ENCODE data around the gene PHIP.

PHIP gene

DNA sequence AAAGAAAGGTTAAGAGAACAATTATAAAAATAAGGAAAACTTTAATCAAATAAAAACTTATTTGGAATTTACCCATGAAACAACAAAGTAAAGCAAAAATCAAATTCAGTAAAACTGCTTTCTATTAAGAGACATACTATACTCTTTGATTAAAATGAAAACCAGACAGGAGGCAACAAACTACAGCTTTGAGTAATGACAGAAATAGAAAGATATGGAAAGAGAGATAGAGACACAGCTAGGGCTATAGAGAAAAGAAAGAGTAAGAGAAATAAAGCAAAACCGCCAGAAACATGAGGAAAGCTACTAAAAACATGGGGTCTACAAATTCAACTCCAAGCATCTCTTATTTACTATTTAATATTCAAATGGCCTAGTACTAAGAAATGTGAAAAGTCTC is 67.6 kb downstream of the PHIP start:
- no peak for DNase-seq (ENCODE audit: low read depth, low spot score)
- POLR2A ChIA-PET, result no interaction called here
- TF ChIP-seq, protein P1, sequence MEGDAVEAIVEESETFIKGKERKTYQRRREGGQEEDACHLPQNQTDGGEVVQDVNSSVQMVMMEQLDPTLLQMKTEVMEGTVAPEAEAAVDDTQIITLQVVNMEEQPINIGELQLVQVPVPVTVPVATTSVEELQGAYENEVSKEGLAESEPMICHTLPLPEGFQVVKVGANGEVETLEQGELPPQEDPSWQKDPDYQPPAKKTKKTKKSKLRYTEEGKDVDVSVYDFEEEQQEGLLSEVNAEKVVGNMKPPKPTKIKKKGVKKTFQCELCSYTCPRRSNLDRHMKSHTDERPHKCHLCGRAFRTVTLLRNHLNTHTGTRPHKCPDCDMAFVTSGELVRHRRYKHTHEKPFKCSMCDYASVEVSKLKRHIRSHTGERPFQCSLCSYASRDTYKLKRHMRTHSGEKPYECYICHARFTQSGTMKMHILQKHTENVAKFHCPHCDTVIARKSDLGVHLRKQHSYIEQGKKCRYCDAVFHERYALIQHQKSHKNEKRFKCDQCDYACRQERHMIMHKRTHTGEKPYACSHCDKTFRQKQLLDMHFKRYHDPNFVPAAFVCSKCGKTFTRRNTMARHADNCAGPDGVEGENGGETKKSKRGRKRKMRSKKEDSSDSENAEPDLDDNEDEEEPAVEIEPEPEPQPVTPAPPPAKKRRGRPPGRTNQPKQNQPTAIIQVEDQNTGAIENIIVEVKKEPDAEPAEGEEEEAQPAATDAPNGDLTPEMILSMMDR (IDR thresholded peaks at IDR 0.05; ENCODE audit: insufficient read depth, low read length, missing control alignments), result no peak
- CTCF ChIA-PET, result no interaction called here
- H3K4me3 ChIP-seq (ENCODE audit: low read depth, low read length), result no peak overlapping the region

DNA sequence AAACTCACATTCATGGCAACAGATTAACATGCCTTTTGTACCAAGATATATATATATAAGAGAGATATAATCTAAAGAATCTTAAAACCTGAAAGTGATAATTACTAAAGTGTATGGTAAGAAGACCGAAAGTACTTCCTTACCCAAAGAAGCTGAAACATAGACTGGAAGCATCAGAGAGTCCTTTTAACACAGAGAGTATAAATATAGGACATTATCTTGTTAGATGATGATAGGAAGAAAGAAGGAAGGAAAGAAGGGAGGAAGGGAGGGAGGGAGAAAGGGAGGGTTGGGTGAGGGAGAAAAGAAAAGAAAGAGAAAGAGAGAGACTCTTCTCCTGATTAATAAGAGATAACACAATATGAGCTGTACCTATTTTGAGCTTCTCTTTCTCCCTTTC is 68.2 kb downstream of the PHIP start:
- DNase-seq (ENCODE audit: low read depth, low spot score), result no peak
- POLR2A ChIA-PET, result no interaction called here
- TF ChIP-seq, protein P1 (IDR thresholded peaks at IDR 0.05; ENCODE audit: insufficient read depth, low read length, missing control alignments), result no peak
- no peak overlapping the region for H3K4me3 ChIP-seq (ENCODE audit: low read depth, low read length)
- CTCF ChIA-PET, result no interaction called here

DNA sequence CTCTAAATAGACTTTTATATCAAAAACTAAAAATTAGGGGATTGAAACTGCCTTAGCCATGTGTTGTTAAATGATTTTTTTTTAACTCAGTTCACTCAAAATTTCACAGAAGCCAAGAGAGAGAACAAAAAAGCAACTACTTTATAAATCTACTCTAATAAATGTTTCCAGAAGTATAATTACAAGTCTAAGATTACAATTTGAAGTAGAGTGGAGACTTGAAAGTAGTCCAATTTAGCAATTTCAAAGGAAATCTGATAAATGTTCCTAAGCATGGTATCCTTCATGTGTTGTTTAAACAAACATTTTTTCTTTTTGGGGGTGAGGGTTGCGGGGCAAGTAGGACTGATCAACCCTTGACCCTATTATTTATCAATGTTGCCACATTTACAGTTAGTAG is 72.6 kb downstream of the PHIP start:
- H3K4me3 ChIP-seq (ENCODE audit: low read depth, low read length), result no peak overlapping the region
- no peak for DNase-seq (ENCODE audit: low read depth, low spot score)
- TF ChIP-seq, protein P1 (IDR thresholded peaks at IDR 0.05; ENCODE audit: insufficient read depth, low read length, missing control alignments), result no peak
- POLR2A ChIA-PET, result no interaction called here
- CTCF ChIA-PET, result no interaction called here

DNA sequence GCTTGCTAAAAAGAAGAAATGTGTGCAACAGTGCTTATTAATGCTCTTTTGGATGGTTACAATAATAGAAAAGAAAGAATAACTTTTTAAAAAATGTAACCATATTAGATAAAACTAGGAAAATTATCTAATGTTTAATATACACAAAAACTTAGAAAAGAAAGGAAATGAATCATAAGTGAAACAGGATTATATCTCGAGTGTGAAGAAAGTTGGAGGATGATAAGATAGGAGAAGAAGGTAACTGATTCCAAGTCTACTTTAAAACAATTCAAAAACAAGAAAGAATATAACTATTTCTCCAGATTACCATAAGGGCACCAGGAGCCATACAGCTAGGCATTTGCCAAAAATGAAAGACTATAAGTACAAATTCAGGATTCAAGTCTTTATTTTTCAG is 73.0 kb downstream of the PHIP start:
- CTCF ChIA-PET, result no interaction called here
- no peak for DNase-seq (ENCODE audit: low read depth, low spot score)
- TF ChIP-seq, protein P1 (IDR thresholded peaks at IDR 0.05; ENCODE audit: insufficient read depth, low read length, missing control alignments), result no peak
- H3K4me3 ChIP-seq (ENCODE audit: low read depth, low read length), result no peak overlapping the region
- POLR2A ChIA-PET, result no interaction called here

DNA sequence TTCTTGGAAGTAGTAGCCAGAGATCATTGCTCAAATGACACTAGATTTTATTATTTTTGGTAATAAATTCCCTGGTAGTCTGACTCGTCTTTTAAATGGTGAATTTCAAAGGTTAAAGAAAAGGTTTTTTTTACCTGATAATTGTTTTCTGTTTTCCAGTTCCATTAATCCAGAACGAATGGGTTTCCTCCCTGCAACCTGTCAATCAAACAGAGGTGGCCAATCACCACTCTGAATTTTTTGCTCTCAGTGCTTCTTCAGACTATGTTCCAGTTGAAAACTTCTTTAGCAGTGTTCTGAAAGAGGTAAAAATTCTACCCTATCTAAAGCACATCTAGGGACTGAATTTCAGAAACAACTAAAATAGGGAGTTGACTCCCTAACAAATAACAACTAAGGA is 73.8 kb downstream of the PHIP start:
- POLR2A ChIA-PET, result no interaction called here
- no peak overlapping the region for H3K4me3 ChIP-seq (ENCODE audit: low read depth, low read length)
- CTCF ChIA-PET, result no interaction called here
- DNase-seq (ENCODE audit: low read depth, low spot score), result no peak
- TF ChIP-seq, protein P1 (IDR thresholded peaks at IDR 0.05; ENCODE audit: insufficient read depth, low read length, missing control alignments), result no peak

DNA sequence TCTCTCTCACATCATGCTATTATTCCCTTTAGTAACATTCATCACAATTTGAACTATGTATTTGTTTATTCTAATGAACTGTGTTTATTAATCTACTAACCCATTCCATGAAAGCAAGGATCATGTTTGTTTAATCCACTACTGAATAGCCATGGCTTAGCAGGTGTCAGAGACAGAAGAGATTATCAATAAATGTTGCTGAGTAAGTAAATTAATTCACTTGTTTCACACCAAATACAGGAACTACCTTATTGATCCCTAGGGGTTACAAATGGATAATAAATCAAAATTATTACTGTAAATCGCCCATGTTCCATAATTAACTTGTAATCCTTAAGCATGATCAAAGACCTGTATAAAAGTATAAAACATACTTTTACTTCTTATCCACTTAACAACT is 76.6 kb downstream of the PHIP start:
- H3K4me3 ChIP-seq (ENCODE audit: low read depth, low read length), result no peak overlapping the region
- ChIA-PET POLR2A (no interaction called here), CTCF (no interaction called here)
- TF ChIP-seq, protein P1 (IDR thresholded peaks at IDR 0.05; ENCODE audit: insufficient read depth, low read length, missing control alignments), result no peak
- no peak for DNase-seq (ENCODE audit: low read depth, low spot score)
